ENCODE measurements around the gene CCL4.

GRCh38 chr17:36142806-36143205 lies 39.2 kb downstream of the CCL4 start:
- TF ChIP-seq CTCF (IDR thresholded peaks at IDR 0.05; ENCODE audit: insufficient read depth, low read depth, low read length) (no peak), EZH2 (IDR thresholded peaks at IDR 0.05; ENCODE audit: insufficient read depth, low read length) (no peak)

All from astrocyte (in vitro differentiated cells and primary cell).